HG03103 (cell line): ENCODE measurements around the gene TMEM128.
"Not testable (repeated sequence)": the region's sequence is repeated elsewhere in the genome, so short reads cannot be mapped to it uniquely, and the experiment has no call there.

Source experiments
- ATAC-seq: cut with Tn5 transposase; IDR thresholded peaks from one replicate; pipeline ENCODE4 v1.9.1; 2021; ENCODE audit warnings: low read depth; ENCODE audit not compliant: unreplicated experiment

Gene TMEM128

GRCh38 chr4:4202510-4202909, 45.5 kb downstream of the TMEM128 start:
- no peak for ATAC-seq

GRCh38 chr4:4200624-4201023, 47.4 kb downstream of the TMEM128 start:
- ATAC-seq, result no peak

- ATAC-seq, result no peak
Measured at GRCh38 chr4:4195354-4195753, 52.7 kb downstream of the TMEM128 start.

GRCh38 chr4:4188557-4188956, 59.5 kb downstream of the TMEM128 start:
- ATAC-seq, result not testable (repeated sequence)
